GM12878 (cell line): Measurements from ENCODE around the gene ADGRV1.

Experiments used
- BHLHE40 ChIP-seq, 2 experiments: fragments of 450-650 bp in 1 of 2; IDR thresholded peaks; 2 replicates each; pipeline ENCODE4 v1.6.1; 2011 to 2017; ENCODE audit warnings: low read depth in 2 of 2, borderline replicate concordance in 1 of 2, improper control_type of control experiment in 1 of 2, low read length in 1 of 2, mild to moderate bottlenecking in 1 of 2
- CTCF ChIP-seq, 3 experiments: IDR thresholded peaks in 2 of 3; conservative IDR thresholded peaks in 1 of 3; 2 replicates each; pipeline ENCODE4 v1.5.1; 2011; ENCODE audit warnings: low read depth in 3 of 3, low read length in 3 of 3, mild to moderate bottlenecking in 3 of 3, control low read depth in 2 of 3, moderate library complexity in 2 of 3, inconsistent platforms in 1 of 3, mixed read lengths in 1 of 3; ENCODE audit not compliant: control insufficient read depth in 2 of 3, insufficient read depth in 1 of 3; ENCODE audit errors: extremely low read depth in 1 of 3
- MYC ChIP-seq: IDR thresholded peaks from 2 replicates; pipeline ENCODE4 v1.6.1; 2011; ENCODE audit warnings: mild to moderate bottlenecking, low read length, moderate library complexity, inconsistent platforms; ENCODE audit not compliant: insufficient read depth, insufficient replicate concordance, insufficient read length, severe bottlenecking
- POLR2A ChIP-seq: IDR thresholded peaks from 2 replicates; pipeline ENCODE4 v1.6.1; 2011; ENCODE audit warnings: low read depth, mild to moderate bottlenecking, low read length
- TF ChIP-seq, protein P1 (sequence below): IDR thresholded peaks from 2 replicates; pipeline ENCODE4 v1.6.1; 2012; ENCODE audit warnings: low read depth, low read length, improper control_type of control experiment

GRCh38 chr5:91127456-91128081 is 569.0 kb downstream of the ADGRV1 start:
- TF ChIP-seq CTCF (IDR thresholded peaks at IDR 0.05 in 2 of 3, conservative IDR thresholded peaks at IDR 0.05 in 1 of 3; ENCODE audit: control insufficient read depth in 2 of 3, extremely low read depth in 1 of 3, insufficient read depth in 1 of 3, low read depth in 3 of 3, low read length in 3 of 3) (no peak), POLR2A (no peak), MYC (no peak), BHLHE40 (IDR thresholded peaks at IDR 0.05; ENCODE audit: borderline replicate concordance in 1 of 2, low read depth in 2 of 2, low read length in 1 of 2) (no peak)
- TF ChIP-seq, protein P1, sequence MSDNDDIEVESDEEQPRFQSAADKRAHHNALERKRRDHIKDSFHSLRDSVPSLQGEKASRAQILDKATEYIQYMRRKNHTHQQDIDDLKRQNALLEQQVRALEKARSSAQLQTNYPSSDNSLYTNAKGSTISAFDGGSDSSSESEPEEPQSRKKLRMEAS, result no peak
